SHP77 treated with DMSO at 0.1 percent for 48 hours (cell line): ENCODE data around the gene SORL1-AS1.

Source experiments
- DNase-seq: peaks from one replicate; lab custom pipeline; 2025; lab: John Stamatoyannopoulos, UW

SORL1-AS1 gene

DNA sequence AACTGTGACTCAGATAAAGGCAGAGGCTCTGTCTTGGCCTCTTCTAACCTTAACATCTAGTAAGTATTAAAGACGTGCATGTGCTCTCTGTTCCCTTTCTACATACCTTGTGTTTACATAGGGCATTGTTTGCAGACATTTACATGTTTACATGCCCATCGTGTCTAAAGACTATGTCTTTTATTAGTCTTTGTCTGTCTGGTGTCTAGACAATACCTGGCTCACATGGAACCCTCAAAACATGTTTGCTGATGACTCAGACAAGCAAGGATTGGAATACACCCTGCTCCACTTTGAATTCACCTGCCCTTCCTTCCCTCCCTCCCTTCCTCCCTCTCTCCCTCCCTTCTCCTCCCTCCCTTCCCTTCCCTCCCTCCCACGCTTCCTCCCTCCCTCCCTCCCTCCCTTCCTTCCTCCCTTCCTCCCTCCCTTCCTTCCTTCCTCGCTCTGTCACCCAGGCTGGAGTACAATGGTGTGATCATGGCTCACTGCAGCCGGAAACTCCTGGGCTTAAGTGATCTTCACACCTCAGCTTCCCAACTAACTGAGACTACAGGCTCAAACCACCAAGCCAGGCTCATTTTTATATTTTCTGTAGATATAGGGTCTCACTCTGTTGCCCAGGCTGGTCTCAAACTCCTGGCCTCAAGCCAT is 23.7 kb upstream of the SORL1-AS1 start:
- DNase-seq, result peak; percentile 22

- DNase-seq, result no peak
These were observed 21.9 kb upstream of the SORL1-AS1 start for GRCh38 chr11:121474680-121475079.

- no peak for DNase-seq
These were observed 20.5 kb upstream of the SORL1-AS1 start for GRCh38 chr11:121473064-121473777.

DNA sequence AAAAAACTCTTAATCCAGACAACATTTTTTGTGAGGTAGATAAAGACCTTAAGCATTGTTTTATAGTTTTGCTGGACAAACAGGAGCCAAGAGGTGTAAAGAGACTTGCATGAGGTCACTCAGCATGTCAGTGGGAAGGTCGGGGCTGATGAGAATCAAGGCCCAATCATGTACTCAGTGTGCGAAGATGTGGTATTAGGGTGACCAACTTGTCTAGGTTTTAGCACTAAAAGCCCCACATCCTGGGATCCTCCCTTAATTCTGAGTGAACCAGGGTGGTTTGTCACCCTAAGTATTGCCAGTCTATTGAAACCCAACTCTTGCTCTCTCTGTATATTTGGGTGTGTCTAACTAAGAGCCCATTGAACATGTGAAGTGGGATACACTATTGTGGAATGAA is 19.5 kb upstream of the SORL1-AS1 start:
- no peak for DNase-seq

DNA sequence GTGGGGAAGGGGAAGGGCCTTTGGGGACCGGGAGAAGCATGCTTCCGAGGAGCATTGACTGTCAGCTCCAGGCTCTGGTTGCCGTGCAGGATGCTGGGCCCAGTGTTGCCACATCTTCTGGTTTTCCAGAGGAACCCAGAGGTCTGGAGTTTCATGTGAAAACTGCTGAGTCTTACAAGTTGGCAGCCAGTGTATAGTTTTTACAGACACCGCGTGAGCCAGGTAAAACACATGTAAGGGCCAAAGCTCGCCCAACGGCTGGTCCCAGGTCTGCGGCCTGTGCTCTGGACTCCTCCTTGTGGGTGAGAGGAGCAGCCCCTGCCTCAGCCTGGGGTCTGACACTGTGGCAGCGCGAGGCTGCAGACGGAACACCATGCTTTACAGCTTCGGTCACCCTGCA is 18.4 kb upstream of the SORL1-AS1 start:
- DNase-seq, result no peak

DNA sequence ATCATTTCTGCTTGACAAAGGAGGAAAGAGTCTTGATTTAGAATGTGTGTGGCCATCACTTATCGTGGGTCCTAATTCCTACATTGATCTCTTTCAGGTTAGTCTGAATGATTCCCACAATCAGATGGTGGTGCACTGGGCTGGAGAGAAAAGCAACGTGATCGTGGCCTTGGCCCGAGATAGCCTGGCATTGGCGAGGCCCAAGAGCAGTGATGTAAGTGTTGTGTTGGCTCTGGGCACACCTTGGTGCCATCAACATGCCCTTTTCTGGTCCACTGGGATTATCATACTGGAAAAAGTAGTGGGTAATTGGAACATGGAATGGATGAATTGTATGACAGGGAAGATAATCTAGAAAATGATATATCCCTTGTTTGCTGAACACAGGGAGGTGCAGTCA is 17.1 kb upstream of the SORL1-AS1 start:
- DNase-seq, result no peak

DNA sequence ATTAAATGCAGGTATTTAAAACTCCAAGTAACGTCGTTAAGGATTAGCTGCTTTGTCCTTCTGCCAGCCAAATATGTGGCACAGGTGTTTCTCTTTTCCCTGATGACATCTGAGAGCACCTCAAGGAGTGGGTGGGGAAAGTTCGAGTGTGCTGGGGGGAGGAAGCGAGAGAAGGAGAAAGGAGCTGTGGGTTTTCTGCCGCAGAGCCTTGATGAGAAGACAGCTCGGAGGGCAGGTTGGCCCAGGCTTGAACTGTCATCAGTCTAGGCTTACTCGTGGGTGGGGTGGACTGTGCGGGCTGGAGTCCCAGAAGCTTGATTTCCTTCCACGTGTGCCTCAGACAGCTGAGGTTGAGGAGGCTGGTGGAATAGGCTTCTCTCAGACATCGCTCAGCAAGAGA is 15.2 kb upstream of the SORL1-AS1 start:
- no peak for DNase-seq

GRCh38 chr11:121467471-121467870 is 14.7 kb upstream of the SORL1-AS1 start:
- no peak for DNase-seq

DNA sequence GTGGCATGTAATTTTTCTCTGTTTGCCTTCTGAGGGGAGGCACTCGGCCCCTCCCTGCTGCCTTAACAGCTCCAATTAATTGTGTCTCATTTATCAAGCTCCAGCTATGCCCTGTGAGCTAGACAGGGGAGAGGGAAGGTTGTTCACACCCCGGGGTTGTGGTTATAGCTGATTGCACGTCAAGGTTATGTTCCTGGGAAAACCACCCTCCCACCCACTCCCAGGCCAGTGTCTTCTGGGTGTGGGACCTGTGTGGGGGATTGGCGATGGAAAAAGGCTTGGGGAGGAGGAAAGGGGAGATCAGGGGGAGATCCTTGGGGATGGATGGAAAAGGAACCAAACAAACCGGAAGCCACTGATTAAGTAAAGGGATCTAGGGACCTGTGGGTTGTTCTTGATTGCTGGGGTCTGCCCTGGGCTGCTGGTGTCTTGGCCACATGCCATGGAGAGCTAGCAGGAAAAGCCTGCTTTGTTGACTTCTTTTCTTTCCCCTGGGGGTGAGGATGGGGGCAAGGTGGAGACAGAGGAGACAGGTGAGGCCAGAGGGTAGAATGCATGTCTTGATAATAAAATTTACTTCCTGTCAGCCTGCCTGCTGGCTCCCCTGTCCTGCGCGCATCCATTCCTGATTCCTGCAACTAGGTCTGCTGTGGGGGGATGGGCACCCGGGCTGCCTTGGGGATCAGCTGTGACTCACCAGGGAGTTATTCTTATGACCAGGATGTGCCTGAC is 13.5 kb upstream of the SORL1-AS1 start:
- DNase-seq, result peak; percentile 49

DNA sequence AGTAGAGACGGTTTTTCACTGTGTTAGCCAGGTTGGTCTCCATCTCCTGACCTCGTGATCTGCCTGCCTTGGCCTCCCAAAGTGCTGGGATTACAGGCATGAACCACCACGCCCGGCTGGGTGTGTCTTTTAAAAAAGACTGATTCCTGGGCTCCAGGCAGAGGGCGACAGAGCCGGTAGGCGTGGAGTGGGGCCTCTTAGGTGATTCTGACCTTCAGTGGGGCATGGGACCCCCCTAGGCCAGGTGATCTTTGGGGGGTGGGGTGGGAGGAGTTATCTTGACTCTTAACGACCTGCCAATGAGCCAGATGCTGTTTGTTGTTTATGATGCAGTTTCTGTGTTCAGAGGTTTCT is 12.9 kb upstream of the SORL1-AS1 start:
- peak; percentile 4 for DNase-seq

GRCh38 chr11:121464352-121464946 is 11.7 kb upstream of the SORL1-AS1 start:
- peak; percentile 53 for DNase-seq

DNA sequence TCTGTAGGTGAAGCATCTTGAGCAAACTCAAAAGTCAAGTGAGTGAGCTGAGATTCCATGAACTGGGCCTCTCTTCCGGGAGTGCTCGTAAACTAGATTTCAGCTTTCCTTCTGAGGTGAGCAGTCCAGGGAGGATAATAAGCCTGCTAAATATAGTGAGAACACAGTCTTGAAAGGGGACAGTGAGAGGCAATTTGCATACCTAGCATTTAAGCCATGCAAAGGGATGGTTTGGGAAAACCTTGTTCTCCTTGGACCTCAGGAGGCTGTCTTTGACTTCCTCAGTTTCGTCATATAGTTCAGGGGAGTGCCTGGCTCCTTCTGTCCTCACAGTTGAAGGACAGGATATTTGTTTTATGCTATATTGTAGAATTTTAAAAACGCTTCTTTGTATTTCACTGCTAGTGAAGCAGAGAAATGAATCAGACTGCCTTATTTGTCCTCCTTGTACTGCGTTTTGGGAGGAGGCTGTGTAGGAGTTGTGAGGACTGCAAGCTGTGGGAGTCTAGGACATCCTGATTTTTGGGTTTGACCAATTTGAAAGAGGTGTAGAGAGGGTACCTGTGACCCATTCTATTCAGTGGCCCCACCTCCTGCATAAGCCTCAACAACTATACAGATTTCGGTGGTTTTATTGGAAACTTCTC is 11.0 kb upstream of the SORL1-AS1 start:
- no peak for DNase-seq

GRCh38 chr11:121461843-121462242 is 9.1 kb upstream of the SORL1-AS1 start:
- no peak for DNase-seq

DNA sequence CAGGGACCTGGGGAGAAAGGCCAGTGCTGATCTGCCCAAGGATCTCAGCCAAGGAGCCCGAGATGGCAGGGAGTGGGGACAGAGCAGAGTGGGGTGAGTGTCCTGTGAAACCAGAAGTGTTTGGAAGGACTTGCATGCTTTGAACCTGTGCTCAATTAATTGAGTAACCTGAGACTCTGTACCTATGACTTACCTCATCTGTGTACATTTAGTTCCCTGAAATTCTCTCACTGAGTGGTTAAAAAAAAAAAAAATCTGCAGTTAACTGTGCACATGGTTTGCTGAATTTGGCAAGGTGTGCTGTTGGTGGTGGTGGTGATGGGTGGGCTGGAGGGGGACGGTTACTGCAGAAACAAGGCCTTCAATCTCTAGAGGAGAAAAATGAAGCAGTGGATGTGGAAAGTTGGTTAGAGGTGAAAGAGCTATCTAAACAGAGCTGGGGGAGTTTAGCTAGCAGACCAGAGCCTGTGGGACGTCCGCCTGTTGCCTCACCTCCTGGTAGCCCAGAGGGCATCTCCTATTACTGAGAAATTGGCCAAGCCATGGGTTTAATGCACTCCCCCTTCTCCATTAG is 8.3 kb upstream of the SORL1-AS1 start:
- DNase-seq, result no peak

DNA sequence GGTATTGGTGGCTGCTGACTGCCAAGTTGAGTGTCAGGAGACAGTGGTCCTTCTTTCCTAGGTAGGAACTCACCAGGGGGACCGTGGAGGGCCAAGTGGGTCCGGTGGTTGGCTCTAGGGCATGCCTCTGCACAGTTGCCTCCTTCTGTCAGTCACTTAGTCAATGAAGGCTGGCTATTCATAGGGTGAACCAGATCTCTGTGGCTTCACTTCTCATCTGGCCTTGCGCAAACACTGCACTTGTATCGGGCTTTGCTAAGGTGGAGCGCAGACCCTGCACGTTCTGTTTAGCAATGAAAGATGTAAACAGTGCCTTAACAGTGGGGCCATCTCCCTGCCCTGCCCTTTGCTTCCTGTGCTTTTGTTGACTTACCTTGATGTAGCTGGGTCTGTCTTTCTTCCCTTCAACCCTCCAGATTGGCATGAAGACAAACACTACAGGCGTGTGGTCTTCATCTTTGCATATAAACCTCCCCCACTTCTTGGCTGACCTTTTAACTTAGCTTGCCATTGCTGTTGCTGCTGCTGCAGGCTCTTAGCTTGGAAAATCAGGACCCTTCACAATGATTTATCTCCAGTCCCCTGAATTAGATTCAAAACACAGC is 6.7 kb upstream of the SORL1-AS1 start:
- peak; percentile 5 for DNase-seq

DNA sequence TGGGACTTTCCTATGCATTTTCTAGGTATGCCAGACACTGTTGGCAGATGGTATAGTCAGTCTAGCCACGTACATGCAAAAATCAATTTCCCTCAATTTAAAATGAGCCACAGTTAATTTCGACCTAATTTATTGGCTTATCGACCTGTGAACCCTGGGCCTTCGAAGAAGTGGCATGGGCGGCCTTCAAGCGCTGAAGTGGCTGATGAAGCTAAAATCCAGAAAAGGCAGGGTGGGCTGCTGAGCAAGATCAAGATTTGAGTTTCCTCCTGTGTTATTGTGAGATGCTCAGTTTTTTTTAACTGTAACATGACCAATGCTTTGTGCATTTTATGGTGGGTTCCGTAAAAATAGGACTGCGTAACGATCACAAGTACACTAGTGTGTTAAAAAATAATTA is 5.8 kb upstream of the SORL1-AS1 start:
- DNase-seq, result no peak

- no peak for DNase-seq
These were observed 4.2 kb upstream of the SORL1-AS1 start for GRCh38 chr11:121456816-121457431.

- no peak for DNase-seq
These were observed 3.4 kb upstream of the SORL1-AS1 start for GRCh38 chr11:121456151-121456550.

DNA sequence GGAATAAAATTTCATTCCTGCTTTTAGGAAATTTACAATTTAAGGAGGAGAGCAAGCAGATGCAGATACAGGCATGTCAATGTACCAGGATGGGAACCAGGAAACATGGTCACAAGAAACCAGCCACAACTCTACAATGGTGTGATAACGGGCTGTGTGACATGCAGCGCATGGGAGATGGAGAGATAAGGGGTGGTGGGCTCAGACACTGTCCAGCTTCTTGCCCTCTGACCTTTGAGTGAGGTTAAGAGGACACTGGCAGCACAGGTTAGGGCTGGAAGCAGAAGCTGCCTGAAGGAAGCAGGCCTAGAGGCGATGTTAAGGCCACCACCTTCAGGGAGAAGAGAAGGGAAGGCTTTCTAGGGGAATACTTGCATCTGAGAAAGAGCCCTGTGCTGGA is 2.3 kb upstream of the SORL1-AS1 start:
- DNase-seq, result no peak

DNA sequence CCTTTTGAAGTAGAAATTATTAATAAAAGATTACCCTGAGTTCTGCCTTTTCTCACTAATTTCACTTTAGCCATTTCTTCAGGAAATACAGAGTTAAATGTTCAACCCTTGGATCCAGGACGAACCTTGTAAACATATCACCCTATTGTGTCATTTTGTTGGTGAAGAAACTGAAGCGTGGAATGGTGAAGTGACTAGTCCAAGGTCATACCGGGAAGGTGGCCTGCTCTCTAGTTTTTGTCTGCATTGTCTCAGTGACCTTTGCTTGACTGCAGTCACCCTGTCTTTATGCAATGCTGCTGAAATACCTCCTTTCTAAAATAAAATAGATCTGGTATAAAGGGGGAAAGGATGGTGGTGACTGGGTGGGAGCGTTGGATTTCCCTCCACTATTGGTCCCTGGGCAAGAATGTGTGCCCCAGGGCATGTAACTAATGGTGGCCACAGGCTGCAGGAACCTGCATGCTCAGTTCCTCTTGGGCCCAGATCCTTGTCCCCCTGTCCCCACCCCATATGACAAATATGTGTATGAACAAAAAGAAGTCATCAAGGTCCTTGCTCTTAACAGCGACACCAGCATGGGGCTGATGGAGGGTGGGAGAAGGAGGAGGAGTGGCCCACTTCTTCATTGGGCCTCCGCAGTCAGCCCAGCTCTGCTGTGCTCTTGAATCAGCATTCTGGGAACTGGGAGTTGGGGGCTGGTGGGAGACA is 977 bp upstream of the SORL1-AS1 start:
- DNase-seq, result no peak
